SK-N-SH (cell line): ENCODE data around the gene PAX3. TPM values are rescaled to one million over a fixed set of nuclear protein-coding genes. Genes with fewer than 3 reads are reported as not detected.

ENCODE experiments used
- CTCF ChIA-PET: fragments of 300-600, 350-600 bp; formaldehyde crosslinking; extraction: SDS; loops from one replicate; lab custom pipeline; 2021; lab: Yijun Ruan, JAX
- POLR2A ChIA-PET: fragments of 350-600 bp; sonication (Branson Sonifier 250); formaldehyde crosslinking; extraction: SDS; loops from one replicate; lab custom pipeline; 2020; ENCODE audit warnings: antibody characterized with exemption, inconsistent platforms; lab: Yijun Ruan, JAX
- DNase-seq: peaks from one replicate; pipeline ENCODE4 v3.0.0; 2012
- H2AFZ ChIP-seq: fragments of 200-600 bp; sonication (generic); 2 replicates; pipeline ENCODE4 v1.8.1; 2016; ENCODE audit warnings: antibody characterized with exemption, mild to moderate bottlenecking, low read depth
- H3F3A ChIP-seq: fragments of 200-600 bp; sonication (generic); replicated peaks from 2 replicates; pipeline ENCODE3; 2016; ENCODE audit warnings: antibody characterized with exemption, mild to moderate bottlenecking; ENCODE audit not compliant: insufficient read depth
- H3K27ac ChIP-seq, 2 experiments: fragments of 200-500 bp in 1 of 2; fragments of 200-600 bp in 1 of 2; sonication (Bioruptor generic) in 1 of 2; sonication (generic), shearing (Covaris generic) in 1 of 2; 2 replicates each; pipeline versions ENCODE4 v1.5.1 to v1.6.1; 2014 to 2016; ENCODE audit warnings: low read depth in 2 of 2, inconsistent platforms in 1 of 2, low read length in 1 of 2, mild to moderate bottlenecking in 1 of 2, mixed read lengths in 1 of 2
- H3K27me3 ChIP-seq: fragments of 200-600 bp; sonication (generic), shearing (Covaris generic); 2 replicates; pipeline ENCODE4 v1.6.1; 2016; ENCODE audit warnings: mixed run types; ENCODE audit not compliant: insufficient read depth
- H3K36me3 ChIP-seq, 2 experiments: fragments of 200-500 bp in 1 of 2; fragments of 200-600 bp in 1 of 2; sonication (Bioruptor generic) in 1 of 2; sonication (generic) in 1 of 2; replicated peaks in 1 of 2; 2 replicates each; pipeline versions ENCODE3 to v1.5.1; 2014 to 2016; ENCODE audit warnings: low read length in 1 of 2, mild to moderate bottlenecking in 1 of 2; ENCODE audit not compliant: insufficient read depth in 2 of 2, control insufficient read depth in 1 of 2
- H3K4me1 ChIP-seq, 2 experiments: fragments of 200-500 bp in 1 of 2; fragments of 200-600 bp in 1 of 2; sonication (Bioruptor generic) in 1 of 2; sonication (generic), shearing (Covaris generic) in 1 of 2; 2 replicates each; pipeline versions ENCODE4 v1.5.1 to v1.6.1; 2014 to 2016; ENCODE audit warnings: low read depth in 1 of 2, low read length in 1 of 2, mixed run types in 1 of 2; ENCODE audit not compliant: insufficient read depth in 2 of 2, control insufficient read depth in 1 of 2
- H3K4me2 ChIP-seq: fragments of 200-600 bp; sonication (generic), shearing (Covaris generic); 2 replicates; pipeline ENCODE4 v1.6.1; 2017; ENCODE audit warnings: mixed run types
- H3K4me3 ChIP-seq, 2 experiments: fragments of 200-500 bp in 1 of 2; fragments of 200-600 bp in 1 of 2; sonication (Bioruptor generic) in 1 of 2; sonication (generic), shearing (Covaris generic) in 1 of 2; 2 replicates each; pipeline versions ENCODE4 v1.5.1 to v1.8.1; 2014 to 2016; ENCODE audit warnings: low read depth in 2 of 2, inconsistent platforms in 1 of 2, low read length in 1 of 2, mild to moderate bottlenecking in 1 of 2, mixed read lengths in 1 of 2, moderate library complexity in 1 of 2
- H3K79me2 ChIP-seq: fragments of 200-600 bp; sonication (generic); 2 replicates; pipeline ENCODE4 v1.8.1; 2017; ENCODE audit warnings: mild to moderate bottlenecking; ENCODE audit not compliant: insufficient read depth
- H3K9ac ChIP-seq: fragments of 200-600 bp; sonication (generic); 2 replicates; pipeline ENCODE4 v1.6.1; 2017; ENCODE audit warnings: mixed run types
- H3K9me2 ChIP-seq: fragments of 200-600 bp; sonication (generic); 2 replicates; pipeline ENCODE4 v1.6.1; 2017; ENCODE audit warnings: mixed run types
- H3K9me3 ChIP-seq: fragments of 200-600 bp; sonication (generic); 2 replicates; pipeline ENCODE4 v1.6.1; 2017; ENCODE audit warnings: mixed run types, mild to moderate bottlenecking, moderate library complexity
- H4K20me1 ChIP-seq: fragments of 200-600 bp; sonication (generic); 2 replicates; pipeline ENCODE4 v1.6.1; 2017; ENCODE audit warnings: mild to moderate bottlenecking, mixed run types; ENCODE audit not compliant: insufficient read depth
- EZH2phosphoT487 ChIP-seq: fragments of 200-600 bp; sonication (generic); IDR thresholded peaks from 2 replicates; pipeline ENCODE4 v1.6.1; 2017; ENCODE audit warnings: low read depth, mixed run types, mild to moderate bottlenecking, antibody characterized with exemption, moderate library complexity, borderline replicate concordance
- FOSL2 ChIP-seq: IDR thresholded peaks from 2 replicates; pipeline ENCODE4 v1.4.0; 2012; ENCODE audit warnings: low read depth, mild to moderate bottlenecking, moderate library complexity, borderline replicate concordance
- FOXJ3 ChIP-seq: sonication (generic); formaldehyde crosslinking; IDR thresholded peaks from 2 replicates; pipeline ENCODE4 v1.5.1; 2020; ENCODE audit warnings: mild to moderate bottlenecking, missing genetic modification reagents
- GATA2 ChIP-seq: sonication (generic); formaldehyde crosslinking; IDR thresholded peaks from 2 replicates; pipeline ENCODE4 v1.5.0; 2020; ENCODE audit warnings: mild to moderate bottlenecking, missing genetic modification reagents
- JUND ChIP-seq: IDR thresholded peaks from 2 replicates; pipeline ENCODE4 v1.4.0; 2012
- NFIC ChIP-seq: IDR thresholded peaks from 2 replicates; pipeline ENCODE4 v1.4.0; 2012; ENCODE audit warnings: borderline replicate concordance
- RAD21 ChIP-seq: IDR thresholded peaks from 2 replicates; pipeline ENCODE4 v1.6.1; 2012; ENCODE audit warnings: mild to moderate bottlenecking, low read length
- RCOR1 ChIP-seq: fragments of 150-350 bp; IDR thresholded peaks from 2 replicates; pipeline ENCODE4 v1.6.1; 2017; ENCODE audit warnings: antibody characterized with exemption, low read length
- RFX5 ChIP-seq: IDR thresholded peaks from 2 replicates; pipeline ENCODE4 v1.6.1; 2012; ENCODE audit warnings: mild to moderate bottlenecking, improper control_type of control experiment, low read length
- SIN3A ChIP-seq: IDR thresholded peaks from 2 replicates; pipeline ENCODE4 v1.6.1; 2012; ENCODE audit warnings: low read depth, mild to moderate bottlenecking, low read length, moderate library complexity, borderline replicate concordance
- YY1 ChIP-seq: IDR thresholded peaks from 2 replicates; pipeline ENCODE4 v1.4.0; 2012; ENCODE audit warnings: low read depth, mild to moderate bottlenecking
- WGBS: methylation state at CpG from one replicate; pipeline ENCODE4 v1.1.6; 2017; ENCODE audit warnings: low lambda C conversion rate; 5-methylcytosine and 5-hydroxymethylcytosine counted together
- polyA plus RNA-seq, 3 experiments: library from polyadenylated mRNA; depleted of rRNA; stranded (reverse); fragments of >200 nt; gene quantifications; 2 replicates each; pipeline ENCODE4 v1.2.3, GENCODE V29; 2012
- TF ChIP-seq, protein P1 (sequence below): fragments of 200-600 bp; sonication (generic); IDR thresholded peaks from 2 replicates; pipeline ENCODE4 v1.6.1; 2017; ENCODE audit warnings: antibody characterized with exemption, mild to moderate bottlenecking, moderate library complexity
- TF ChIP-seq, protein P2 (sequence below): IDR thresholded peaks from 2 replicates; pipeline ENCODE4 v1.4.0; 2012; ENCODE audit warnings: low read depth, borderline replicate concordance
- TF ChIP-seq, protein P3 (sequence below): IDR thresholded peaks from 2 replicates; pipeline ENCODE4 v1.4.0; 2012; ENCODE audit warnings: low read depth

PAX3 gene
- polyA plus RNA-seq, 1 of the 3 experiments (the other 2 are of a cell fraction) = not detected

DNA sequence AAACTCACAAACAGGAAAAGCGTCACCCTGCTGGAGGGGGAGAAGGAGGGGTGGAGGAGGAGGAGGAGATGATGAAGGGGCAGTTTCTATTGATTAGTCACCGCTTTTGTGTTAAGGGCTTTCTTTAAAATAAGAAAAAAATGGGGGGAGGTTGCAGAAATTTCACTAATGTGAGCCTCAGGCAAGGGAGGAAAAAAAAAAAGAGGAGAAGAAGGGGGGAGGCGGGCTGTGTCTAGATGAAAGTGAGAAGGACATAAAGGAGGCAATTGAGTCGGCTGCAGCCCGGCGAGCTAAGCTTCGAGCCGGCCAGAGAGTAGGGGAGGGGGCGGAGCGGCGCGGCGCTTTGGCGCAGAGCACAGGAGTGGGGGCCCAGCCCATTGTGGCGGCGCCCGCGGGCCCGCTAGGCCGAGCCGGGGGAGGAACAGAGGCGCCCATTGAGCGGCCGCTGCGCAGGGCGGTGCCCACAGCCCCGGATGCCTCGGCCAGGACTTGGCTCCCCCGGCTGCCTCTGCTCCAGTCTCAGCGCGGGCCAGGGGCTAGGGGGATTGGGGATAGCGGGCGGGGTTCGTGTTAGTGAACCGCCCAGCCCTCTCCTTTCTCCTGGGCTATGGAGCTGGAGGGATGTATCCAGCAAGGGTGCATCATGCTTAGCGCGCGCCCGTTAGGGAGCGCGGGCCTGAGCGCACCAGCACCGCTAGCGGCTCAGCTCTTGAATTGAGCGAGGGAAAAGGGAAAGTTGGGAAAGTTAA lies 7.9 kb downstream of the PAX3 start:
- H2AFZ ChIP-seq = peak overlapping the region; percentile 22; the same call in 1 of the 2 replicates
- TF ChIP-seq YY1 (no peak), RAD21 (no peak), FOSL2 (no peak), RFX5 (no peak)
- TF ChIP-seq, all 33 proteins: peak for 0
- H3K79me2 ChIP-seq = no peaks in the 10 kb centered on the region
- 4% methylated on average over 24 of the region's 45 CpGs for WGBS
- peak; percentile 44 for DNase-seq
- peaks cover 0 to 2% of the 10 kb centered on the region in 2 experiments; a peak in 1 of 4 replicates for H3K4me1 ChIP-seq
- no peaks in the 10 kb centered on the region for H3F3A ChIP-seq
- no peaks in the 10 kb centered on the region for H4K20me1 ChIP-seq
- CTCF ChIA-PET = interaction anchor here (0.6 to 1.6 kb wide), 2 partner anchors 8 to 279 kb away, joined by 3 to 4 read pairs; partner anchors contain the start of gene PAX3
- no peaks in the 10 kb centered on the region for H3K36me3 ChIP-seq
- POLR2A ChIA-PET = no interaction called here
- H3K9me2 ChIP-seq = no peaks in the 10 kb centered on the region
- no peaks in the 10 kb centered on the region for H3K9me3 ChIP-seq
- H3K4me2 ChIP-seq = peak overlapping the region; percentile 67; the same call in 1 of the 2 replicates
- peaks cover 94% of the 10 kb centered on the region for H3K27me3 ChIP-seq
- H3K9ac ChIP-seq = no peak overlapping the region
- H3K4me3 ChIP-seq = peak overlapping the region in 1 of 2 experiments; percentile 4; a peak in 1 of 4 replicates
- H3K27ac ChIP-seq = no peak overlapping the region

DNA sequence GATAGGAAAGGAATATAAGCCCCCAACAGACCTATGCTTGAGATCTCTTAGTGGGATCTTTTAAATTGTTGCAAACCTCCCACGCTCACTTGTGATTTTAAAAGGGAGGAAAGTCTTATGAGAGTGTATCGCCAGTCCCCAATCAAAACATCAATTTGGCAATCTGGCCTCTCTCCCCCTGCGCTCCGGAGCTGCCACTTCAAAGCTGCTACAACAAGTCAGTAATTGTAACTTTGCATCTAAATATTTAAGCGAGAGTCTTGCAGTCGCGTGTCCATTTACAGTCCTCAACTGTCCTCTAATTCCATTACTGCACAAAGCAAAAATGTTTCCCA lies 8.4 kb downstream of the PAX3 start:
- WGBS = 21% methylated on average over 7 of the region's 7 CpGs
- Histone ChIP-seq H3K9me3 (no peaks in the 10 kb centered on the region), H3K4me2 (no peak overlapping the region), H3K9me2 (no peaks in the 10 kb centered on the region), H3K9ac (no peak overlapping the region), H3K79me2 (no peaks in the 10 kb centered on the region), H3K36me3 (no peaks in the 10 kb centered on the region), H4K20me1 (no peaks in the 10 kb centered on the region)
- DNase-seq = no peak
- TF ChIP-seq GATA2 (CRISPR knock-in tag) = no peak
- TF ChIP-seq, all 33 proteins: peak for 0
- no peak overlapping the region for H3K27ac ChIP-seq
- H2AFZ ChIP-seq = no peak overlapping the region
- H3F3A ChIP-seq = no peaks in the 10 kb centered on the region
- CTCF ChIA-PET = interaction anchor here (1.6 kb wide), 1 partner anchor 9 kb away, joined by 4 read pairs; the partner anchor contains the start of gene PAX3
- H3K4me1 ChIP-seq = no peaks in the 10 kb centered on the region; a peak in 1 of 4 replicates
- POLR2A ChIA-PET = no interaction called here
- H3K4me3 ChIP-seq = peak overlapping the region in 1 of 2 experiments; percentile 4; a peak in 1 of 4 replicates
- peaks cover 93% of the 10 kb centered on the region for H3K27me3 ChIP-seq

DNA sequence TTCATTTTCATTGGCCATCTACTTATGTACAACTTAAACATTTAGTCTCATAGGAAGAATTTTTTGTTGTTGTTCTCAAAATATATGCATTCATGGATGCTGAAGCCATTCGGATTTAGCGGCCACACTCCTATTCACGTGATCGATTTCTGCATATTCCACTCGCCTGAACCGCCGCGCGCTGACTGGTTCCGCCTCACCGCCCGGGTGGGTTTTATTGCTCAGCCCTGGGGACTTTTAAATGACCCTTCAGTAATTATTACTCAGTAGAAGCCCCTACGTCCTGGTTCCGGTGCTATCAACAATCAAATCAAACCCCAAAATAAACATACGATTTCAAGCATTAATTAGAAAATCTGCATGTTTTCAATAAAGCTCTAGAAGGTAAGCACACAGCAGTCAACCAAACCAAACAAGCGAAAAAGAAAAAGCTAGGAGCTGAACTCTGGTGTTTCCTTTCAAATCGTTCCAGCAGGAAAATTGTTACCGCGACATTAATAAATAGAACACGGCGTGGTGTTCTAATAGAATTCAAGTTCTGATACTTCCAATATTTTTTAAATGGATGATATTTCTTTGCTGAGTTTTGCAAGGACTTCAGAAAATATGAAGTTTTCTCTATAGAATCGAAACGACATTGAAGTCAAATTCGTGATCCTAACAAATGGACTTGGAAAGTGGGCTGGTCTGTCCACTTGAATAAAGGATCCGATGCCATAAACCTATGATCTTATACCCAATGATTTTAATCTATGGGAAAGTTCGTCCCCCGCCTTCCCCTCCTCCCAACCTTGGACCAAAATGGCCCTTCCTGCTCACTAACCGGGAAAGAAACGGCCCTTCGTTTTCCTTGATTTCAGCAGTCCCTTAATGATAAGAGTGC lies 9.3 kb downstream of the PAX3 start:
- CTCF ChIA-PET = interaction anchor here (1.4 to 2.6 kb wide), 3 partner anchors 10 to 28 kb away, joined by 3 to 6 read pairs (median 4); partner anchors contain the start of gene PAX3
- 28% methylated on average over 30 of the region's 30 CpGs for WGBS
- Histone ChIP-seq H3K9me2 (no peaks in the 10 kb centered on the region), H3K27me3 (peaks cover 85% of the 10 kb centered on the region), H4K20me1 (no peaks in the 10 kb centered on the region), H3K4me1 (no peaks in the 10 kb centered on the region), H3K4me2 (no peak overlapping the region), H3K36me3 (no peaks in the 10 kb centered on the region), H3K79me2 (no peaks in the 10 kb centered on the region), H2AFZ (no peak overlapping the region), H3K9me3 (no peaks in the 10 kb centered on the region), H3K27ac (no peak overlapping the region), H3K4me3 (no peak overlapping the region), H3F3A (no peaks in the 10 kb centered on the region), H3K9ac (no peak overlapping the region)
- DNase-seq = no peak
- POLR2A ChIA-PET = no interaction called here
- TF ChIP-seq EZH2phosphoT487 (no peak), SIN3A (no peak), FOXJ3 (CRISPR knock-in tag) (no peak), JUND (no peak), NFIC (no peak), RCOR1 (no peak), YY1 (no peak)
- TF ChIP-seq, protein P1, sequence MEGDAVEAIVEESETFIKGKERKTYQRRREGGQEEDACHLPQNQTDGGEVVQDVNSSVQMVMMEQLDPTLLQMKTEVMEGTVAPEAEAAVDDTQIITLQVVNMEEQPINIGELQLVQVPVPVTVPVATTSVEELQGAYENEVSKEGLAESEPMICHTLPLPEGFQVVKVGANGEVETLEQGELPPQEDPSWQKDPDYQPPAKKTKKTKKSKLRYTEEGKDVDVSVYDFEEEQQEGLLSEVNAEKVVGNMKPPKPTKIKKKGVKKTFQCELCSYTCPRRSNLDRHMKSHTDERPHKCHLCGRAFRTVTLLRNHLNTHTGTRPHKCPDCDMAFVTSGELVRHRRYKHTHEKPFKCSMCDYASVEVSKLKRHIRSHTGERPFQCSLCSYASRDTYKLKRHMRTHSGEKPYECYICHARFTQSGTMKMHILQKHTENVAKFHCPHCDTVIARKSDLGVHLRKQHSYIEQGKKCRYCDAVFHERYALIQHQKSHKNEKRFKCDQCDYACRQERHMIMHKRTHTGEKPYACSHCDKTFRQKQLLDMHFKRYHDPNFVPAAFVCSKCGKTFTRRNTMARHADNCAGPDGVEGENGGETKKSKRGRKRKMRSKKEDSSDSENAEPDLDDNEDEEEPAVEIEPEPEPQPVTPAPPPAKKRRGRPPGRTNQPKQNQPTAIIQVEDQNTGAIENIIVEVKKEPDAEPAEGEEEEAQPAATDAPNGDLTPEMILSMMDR = no peak
- TF ChIP-seq, protein P2, sequence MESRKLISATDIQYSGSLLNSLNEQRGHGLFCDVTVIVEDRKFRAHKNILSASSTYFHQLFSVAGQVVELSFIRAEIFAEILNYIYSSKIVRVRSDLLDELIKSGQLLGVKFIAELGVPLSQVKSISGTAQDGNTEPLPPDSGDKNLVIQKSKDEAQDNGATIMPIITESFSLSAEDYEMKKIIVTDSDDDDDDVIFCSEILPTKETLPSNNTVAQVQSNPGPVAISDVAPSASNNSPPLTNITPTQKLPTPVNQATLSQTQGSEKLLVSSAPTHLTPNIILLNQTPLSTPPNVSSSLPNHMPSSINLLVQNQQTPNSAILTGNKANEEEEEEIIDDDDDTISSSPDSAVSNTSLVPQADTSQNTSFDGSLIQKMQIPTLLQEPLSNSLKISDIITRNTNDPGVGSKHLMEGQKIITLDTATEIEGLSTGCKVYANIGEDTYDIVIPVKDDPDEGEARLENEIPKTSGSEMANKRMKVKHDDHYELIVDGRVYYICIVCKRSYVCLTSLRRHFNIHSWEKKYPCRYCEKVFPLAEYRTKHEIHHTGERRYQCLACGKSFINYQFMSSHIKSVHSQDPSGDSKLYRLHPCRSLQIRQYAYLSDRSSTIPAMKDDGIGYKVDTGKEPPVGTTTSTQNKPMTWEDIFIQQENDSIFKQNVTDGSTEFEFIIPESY = no peak
- TF ChIP-seq, protein P3, sequence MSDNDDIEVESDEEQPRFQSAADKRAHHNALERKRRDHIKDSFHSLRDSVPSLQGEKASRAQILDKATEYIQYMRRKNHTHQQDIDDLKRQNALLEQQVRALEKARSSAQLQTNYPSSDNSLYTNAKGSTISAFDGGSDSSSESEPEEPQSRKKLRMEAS = no peak
